NT2/D1 (cell line): ENCODE results near the gene HPD.

Source experiments
- SUZ12 ChIP-seq: IDR thresholded peaks from 2 replicates; pipeline ENCODE4 v1.6.1; 2011; ENCODE audit not compliant: insufficient read length, insufficient read depth; ENCODE audit errors: extremely low read depth
- YY1 ChIP-seq: IDR thresholded peaks from 2 replicates; pipeline ENCODE4 v1.6.1; 2011; ENCODE audit not compliant: insufficient read length, insufficient read depth
- ZNF274 ChIP-seq: IDR thresholded peaks from 2 replicates; pipeline ENCODE4 v1.6.1; 2011; ENCODE audit warnings: mild to moderate bottlenecking, low read depth, low read length

DNA sequence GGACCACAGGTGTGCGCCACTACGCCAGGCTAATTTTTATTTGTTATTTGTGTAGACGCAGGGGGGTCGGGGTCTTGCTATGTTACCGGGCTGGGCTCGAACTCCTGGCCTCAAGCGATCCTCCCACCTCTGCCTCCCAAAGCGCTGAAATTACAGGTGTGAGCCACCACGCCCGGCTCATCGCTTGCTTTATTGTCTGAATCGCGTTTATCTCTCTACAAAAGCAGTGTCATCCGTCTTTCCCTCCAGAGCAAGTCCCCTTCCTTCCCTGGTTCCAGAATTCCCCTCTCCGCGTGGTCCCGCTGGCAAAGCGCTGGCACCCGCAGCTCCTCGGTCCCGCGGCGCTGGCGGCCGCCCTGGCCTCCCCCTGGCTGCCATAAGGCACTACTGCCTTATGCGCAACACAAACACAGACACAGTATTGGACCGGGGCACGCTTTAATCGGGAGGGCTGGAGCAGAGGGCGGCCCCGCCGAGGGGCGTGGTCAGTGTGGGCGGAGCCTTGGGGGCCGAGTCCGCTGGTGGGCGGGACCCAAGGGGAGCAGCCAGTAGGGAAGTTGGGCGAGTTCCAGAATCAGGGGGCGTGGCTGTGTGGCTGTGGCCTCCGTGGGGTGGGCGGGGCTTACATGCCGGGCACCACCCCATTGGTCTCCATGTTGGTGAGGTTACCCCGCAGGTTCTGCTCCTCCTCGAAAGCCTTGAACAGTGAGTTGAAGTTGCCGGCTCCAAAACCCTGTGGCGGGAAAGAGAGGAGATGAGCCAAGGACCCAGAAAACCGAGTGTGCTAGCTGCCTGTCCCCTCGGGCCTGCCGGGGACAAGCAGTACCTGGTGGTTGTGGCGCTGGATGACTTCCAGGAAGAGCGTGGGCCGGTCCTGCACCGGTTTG is 19.3 kb downstream of the HPD start:
- TF ChIP-seq YY1 = no peak
- no peak for TF ChIP-seq ZNF274
- TF ChIP-seq SUZ12 = no peak
